ENCODE measurements around the gene CCR5. TPM values are rescaled to one million over a fixed set of nuclear protein-coding genes. Genes with fewer than 3 reads are reported as not detected.

Gene CCR5
- total RNA-seq, 1 experiment from 2014 or later, result not detected

- TF ChIP-seq YY1 (IDR thresholded peaks at IDR 0.05; ENCODE audit: extremely low read depth, insufficient replicate concordance, low read depth, low read length), result no peak
Measured at GRCh38 chr3:46410669-46411068, 39.9 kb downstream of the CCR5 start (continued).

DNA sequence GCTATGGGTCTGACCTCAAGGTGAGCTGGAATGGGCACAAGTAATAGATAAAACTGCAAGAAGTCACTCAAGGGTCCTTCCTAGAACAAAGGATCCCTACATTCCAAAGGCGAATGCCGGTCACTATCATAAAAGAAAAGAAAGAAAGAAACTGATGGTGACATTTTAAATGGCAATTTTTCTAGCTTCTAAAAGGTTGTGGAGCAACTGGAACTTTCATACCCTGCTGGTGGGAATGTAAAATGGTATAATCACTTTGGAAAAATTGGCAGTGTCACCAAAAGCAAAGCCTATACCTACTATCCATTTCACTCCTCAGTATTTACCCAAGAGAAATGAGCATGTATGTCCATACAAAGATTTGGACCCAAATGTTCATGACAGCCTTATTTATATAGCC is 40.5 kb downstream of the CCR5 start:
- no TSS peak for BruUV-seq (replicated peaks)
- no peak for TF ChIP-seq EZH2phosphoT487 (IDR thresholded peaks at IDR 0.05; ENCODE audit: borderline replicate concordance)
- TF ChIP-seq CTCF (IDR thresholded peaks at IDR 0.05 in 2 of 3, conservative IDR thresholded peaks at IDR 0.05 in 1 of 3; ENCODE audit: borderline replicate concordance in 1 of 3, insufficient read depth in 1 of 3, low read depth in 2 of 3, low read length in 2 of 3), result peak in 2 of 3 experiments; percentile 12 to 35; a peak in 3 of 6 replicates
- H3K36me3 ChIP-seq (ENCODE audit: control insufficient read depth in 1 of 2, insufficient read depth in 2 of 2, low read length in 2 of 2), result no peaks in the 10 kb centered on the region
- no peaks in the 10 kb centered on the region for H3K27me3 ChIP-seq (ENCODE audit: insufficient read depth, low read length)
- POLR2A ChIA-PET, result no interaction called here
- RAD21 ChIA-PET (ENCODE audit: low non-redundant PET in 1 of 2, low total read pairs in 2 of 2, uncharacterized antibody in 2 of 2, unreplicated experiment in 2 of 2), result no interaction called here
- DNase-seq (ENCODE audit: low read depth, low spot score), result no peak
- no peak overlapping the region for H3K9ac ChIP-seq (ENCODE audit: low read length)
- H3K4me2 ChIP-seq (ENCODE audit: low read length), result no peak overlapping the region
- CTCF ChIA-PET, result interaction anchor here (0.7 to 0.8 kb wide), 2 partner anchors 8 to 40 kb away, joined by 3 read pairs; partner anchors contain the start of gene CCR5
- intact Hi-C loops (cut with micrococcal nuclease), result no loop called here
- H2AFZ ChIP-seq (ENCODE audit: low read depth, low read length, poor library complexity, severe bottlenecking), result no peak overlapping the region
- no peak overlapping the region for H3K27ac ChIP-seq (ENCODE audit: low read depth, low read length)
- H3K79me2 ChIP-seq (ENCODE audit: insufficient read depth, low read length), result no peaks in the 10 kb centered on the region
- no peaks in the 10 kb centered on the region for H4K20me1 ChIP-seq (ENCODE audit: insufficient read depth)
- ATAC-seq, result no peak
- H3K9me2 ChIP-seq (ENCODE audit: insufficient read depth), result no peaks in the 10 kb centered on the region
- no peaks in the 10 kb centered on the region for H3K9me3 ChIP-seq (ENCODE audit: control insufficient read depth in 1 of 2, insufficient read depth in 1 of 2, low read depth in 1 of 2, low read length in 2 of 2)
- H3K4me3 ChIP-seq (replicated peaks in 1 of 2; ENCODE audit: low read depth in 1 of 2, low read length in 2 of 2), result no peak overlapping the region
- H3K4me1 ChIP-seq (ENCODE audit: control insufficient read depth in 1 of 2, insufficient read depth in 2 of 2, low read length in 2 of 2), result peaks cover 0 to 10% of the 10 kb centered on the region in 2 experiments; a peak in 1 of 4 replicates

DNA sequence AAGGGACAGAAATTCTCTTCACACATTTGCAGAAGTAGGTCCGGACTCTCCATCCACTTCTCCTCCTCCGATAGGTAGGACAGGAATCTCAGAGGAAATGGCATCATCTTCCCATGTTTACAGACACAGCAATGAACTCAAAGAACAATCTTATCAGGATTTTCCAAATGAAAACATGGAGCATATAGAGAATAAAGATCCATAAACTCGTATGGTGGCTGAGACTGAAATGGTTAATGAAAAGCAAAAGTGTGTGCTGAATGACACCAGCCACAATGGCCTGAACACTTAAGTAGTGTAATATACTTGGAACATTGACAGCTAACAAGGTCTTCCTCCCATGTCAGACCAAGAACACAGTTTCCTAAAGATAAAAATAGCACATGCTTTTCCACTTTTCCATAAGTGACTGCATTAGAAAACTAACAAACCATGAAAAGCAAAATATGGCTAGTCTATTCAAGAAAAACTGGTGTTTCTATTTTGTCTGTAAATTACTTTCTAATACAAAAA is 42.1 kb downstream of the CCR5 start:
- Histone ChIP-seq H3K9ac (ENCODE audit: low read length) (no peak overlapping the region), H3K27ac (ENCODE audit: low read depth, low read length) (no peak overlapping the region), H3K4me3 (replicated peaks in 1 of 2; ENCODE audit: low read depth in 1 of 2, low read length in 2 of 2) (no peak overlapping the region), H3K9me2 (ENCODE audit: insufficient read depth) (no peaks in the 10 kb centered on the region), H3K36me3 (ENCODE audit: control insufficient read depth in 1 of 2, insufficient read depth in 2 of 2, low read length in 2 of 2) (no peaks in the 10 kb centered on the region), H3K4me2 (ENCODE audit: low read length) (no peak overlapping the region), H3K79me2 (ENCODE audit: insufficient read depth, low read length) (no peaks in the 10 kb centered on the region), H3K27me3 (ENCODE audit: insufficient read depth, low read length) (no peaks in the 10 kb centered on the region), H3K9me3 (ENCODE audit: control insufficient read depth in 1 of 2, insufficient read depth in 1 of 2, low read depth in 1 of 2, low read length in 2 of 2) (no peaks in the 10 kb centered on the region), H3K4me1 (ENCODE audit: control insufficient read depth in 1 of 2, insufficient read depth in 2 of 2, low read length in 2 of 2) (no peaks in the 10 kb centered on the region), H4K20me1 (ENCODE audit: insufficient read depth) (no peaks in the 10 kb centered on the region), H2AFZ (ENCODE audit: low read depth, low read length, poor library complexity, severe bottlenecking) (no peak overlapping the region)
- no TSS peak for BruUV-seq (replicated peaks)
- CTCF ChIA-PET, result no interaction called here
- TF ChIP-seq SIN3A (IDR thresholded peaks at IDR 0.05; ENCODE audit: low read depth) (no peak), CBX3 (IDR thresholded peaks at IDR 0.05; ENCODE audit: low read depth) (no peak)
- DNase-seq (ENCODE audit: low read depth, low spot score), result no peak
- RAD21 ChIA-PET (ENCODE audit: low non-redundant PET in 1 of 2, low total read pairs in 2 of 2, uncharacterized antibody in 2 of 2, unreplicated experiment in 2 of 2), result no interaction called here
- POLR2A ChIA-PET, result no interaction called here
- ATAC-seq, result no peak
- intact Hi-C loops (cut with micrococcal nuclease), result no loop called here

Data from HCT116 (cell line).